ENCODE data around the gene TMEM238L.

Gene TMEM238L

GRCh38 chr17:10803350-10803749 is 549 bp downstream of the TMEM238L start:
- H3K4me3 ChIP-seq (ENCODE audit: low read length) = no peak overlapping the region
- no peaks in the 10 kb centered on the region for H3K9me3 ChIP-seq (ENCODE audit: insufficient read depth, low read depth, low read length)
- no peak overlapping the region for H3K27ac ChIP-seq (ENCODE audit: low read length)

GRCh38 chr17:10802496-10803284 is 1.2 kb downstream of the TMEM238L start:
- Histone ChIP-seq H3K27ac (ENCODE audit: low read length) (no peak overlapping the region), H3K4me3 (ENCODE audit: low read length) (no peak overlapping the region), H3K9me3 (ENCODE audit: insufficient read depth, low read depth, low read length) (no peaks in the 10 kb centered on the region), H3K9ac (ENCODE audit: low read depth, low read length) (no peak overlapping the region), H3K27me3 (ENCODE audit: insufficient read depth, low read length) (no peaks in the 10 kb centered on the region), H3K4me1 (ENCODE audit: insufficient read depth, low read length) (no peaks in the 10 kb centered on the region), H3K36me3 (ENCODE audit: insufficient read depth, low read depth, low read length) (no peaks in the 10 kb centered on the region)

More at GRCh38 chr17:10803350-10803749, 549 bp downstream of the TMEM238L start:
- Histone ChIP-seq H3K4me1 (ENCODE audit: insufficient read depth, low read length) (no peaks in the 10 kb centered on the region), H3K9ac (ENCODE audit: low read depth, low read length) (no peak overlapping the region), H3K36me3 (ENCODE audit: insufficient read depth, low read depth, low read length) (no peaks in the 10 kb centered on the region), H3K27me3 (ENCODE audit: insufficient read depth, low read length) (no peaks in the 10 kb centered on the region)

DNA sequence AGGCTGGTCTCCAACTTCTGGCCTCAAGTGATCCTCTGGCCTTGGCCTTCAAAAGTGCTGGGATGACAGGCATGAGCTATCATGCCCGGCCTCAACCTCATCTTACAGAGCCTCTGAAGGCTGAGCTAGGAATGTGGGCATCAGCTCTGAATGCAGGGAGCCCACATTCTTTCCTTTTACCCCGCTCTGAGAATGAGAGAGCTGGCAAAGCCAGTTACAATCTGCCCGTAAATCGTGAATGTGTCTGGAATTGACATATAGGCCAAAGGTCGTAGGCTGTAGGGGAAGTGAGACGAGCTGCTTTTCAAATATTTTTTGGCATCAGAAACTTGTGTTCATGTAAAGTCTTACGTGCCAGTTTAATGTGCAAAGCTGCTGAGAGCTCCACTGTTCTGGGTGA is 4.5 kb downstream of the TMEM238L start:
- Histone ChIP-seq H3K27ac (ENCODE audit: low read length) (no peak overlapping the region), H3K4me3 (ENCODE audit: low read length) (no peak overlapping the region), H3K27me3 (ENCODE audit: insufficient read depth, low read length) (no peaks in the 10 kb centered on the region), H3K9me3 (ENCODE audit: insufficient read depth, low read depth, low read length) (no peaks in the 10 kb centered on the region), H3K9ac (ENCODE audit: low read depth, low read length) (no peak overlapping the region), H3K4me1 (ENCODE audit: insufficient read depth, low read length) (0 out of 2 replicates have a peak, but pooled peaks cover 4% of the 10 kb centered on the region), H3K36me3 (ENCODE audit: insufficient read depth, low read depth, low read length) (no peaks in the 10 kb centered on the region)

GRCh38 chr17:10798910-10799309 is 5.0 kb downstream of the TMEM238L start:
- Histone ChIP-seq H3K27ac (ENCODE audit: low read length) (no peak overlapping the region), H3K27me3 (ENCODE audit: insufficient read depth, low read length) (no peaks in the 10 kb centered on the region), H3K9me3 (ENCODE audit: insufficient read depth, low read depth, low read length) (no peaks in the 10 kb centered on the region)

DNA sequence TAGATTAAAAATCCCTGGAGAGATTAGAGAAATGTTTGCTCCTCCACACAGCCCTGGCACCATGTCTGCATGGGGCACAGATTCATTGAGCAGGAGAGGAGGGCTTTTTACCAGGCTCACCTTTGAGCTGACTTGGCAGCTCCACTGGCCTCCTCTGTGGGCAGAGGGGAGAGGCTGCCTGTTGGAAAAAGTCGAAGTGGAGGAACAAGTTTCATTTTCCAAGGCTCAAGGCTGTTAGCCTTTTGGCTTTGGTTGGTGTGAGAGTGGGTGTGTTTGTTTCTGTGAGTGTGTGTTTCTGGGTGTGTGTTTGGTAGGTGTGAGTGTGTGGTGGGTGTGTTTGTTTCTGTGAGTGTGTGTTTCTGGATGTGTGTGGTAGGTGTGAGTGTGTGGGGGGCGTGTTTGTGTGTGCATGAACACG is 5.6 kb downstream of the TMEM238L start:
- H3K27me3 ChIP-seq (ENCODE audit: insufficient read depth, low read length) = no peaks in the 10 kb centered on the region
- H3K36me3 ChIP-seq (ENCODE audit: insufficient read depth, low read depth, low read length) = no peaks in the 10 kb centered on the region
- no peak overlapping the region for H3K4me3 ChIP-seq (ENCODE audit: low read length)
- H3K9ac ChIP-seq (ENCODE audit: low read depth, low read length) = no peak overlapping the region
- H3K9me3 ChIP-seq (ENCODE audit: insufficient read depth, low read depth, low read length) = no peaks in the 10 kb centered on the region
- H3K27ac ChIP-seq (ENCODE audit: low read length) = no peak overlapping the region
- H3K4me1 ChIP-seq (ENCODE audit: insufficient read depth, low read length) = 0 out of 2 replicates have a peak, but pooled peaks cover 4% of the 10 kb centered on the region

More at GRCh38 chr17:10798910-10799309, 5.0 kb downstream of the TMEM238L start:
- H3K4me1 ChIP-seq (ENCODE audit: insufficient read depth, low read length) = 0 out of 2 replicates have a peak, but pooled peaks cover 4% of the 10 kb centered on the region
- H3K4me3 ChIP-seq (ENCODE audit: low read length) = no peak overlapping the region
- H3K9ac ChIP-seq (ENCODE audit: low read depth, low read length) = no peak overlapping the region
- H3K36me3 ChIP-seq (ENCODE audit: insufficient read depth, low read depth, low read length) = no peaks in the 10 kb centered on the region

- H3K27ac ChIP-seq (ENCODE audit: low read length) = no peak overlapping the region
- H3K36me3 ChIP-seq (ENCODE audit: insufficient read depth, low read depth, low read length) = no peaks in the 10 kb centered on the region
- H3K9ac ChIP-seq (ENCODE audit: low read depth, low read length) = no peak overlapping the region
- H3K4me3 ChIP-seq (ENCODE audit: low read length) = no peak overlapping the region
- H3K4me1 ChIP-seq (ENCODE audit: insufficient read depth, low read length) = 0 out of 2 replicates have a peak, but pooled peaks cover 4% of the 10 kb centered on the region
- H3K27me3 ChIP-seq (ENCODE audit: insufficient read depth, low read length) = no peaks in the 10 kb centered on the region
- H3K9me3 ChIP-seq (ENCODE audit: insufficient read depth, low read depth, low read length) = no peaks in the 10 kb centered on the region
These were observed 6.2 kb downstream of the TMEM238L start for GRCh38 chr17:10797476-10798328.

- Histone ChIP-seq H3K27ac (ENCODE audit: low read length) (no peak overlapping the region), H3K4me1 (ENCODE audit: insufficient read depth, low read length) (0 out of 2 replicates have a peak, but pooled peaks cover 4% of the 10 kb centered on the region), H3K9ac (ENCODE audit: low read depth, low read length) (no peak overlapping the region), H3K9me3 (ENCODE audit: insufficient read depth, low read depth, low read length) (no peaks in the 10 kb centered on the region), H3K36me3 (ENCODE audit: insufficient read depth, low read depth, low read length) (no peaks in the 10 kb centered on the region), H3K27me3 (ENCODE audit: insufficient read depth, low read length) (no peaks in the 10 kb centered on the region), H3K4me3 (ENCODE audit: low read length) (no peak overlapping the region)
These were observed 10.1 kb downstream of the TMEM238L start for GRCh38 chr17:10793816-10794215.

DNA sequence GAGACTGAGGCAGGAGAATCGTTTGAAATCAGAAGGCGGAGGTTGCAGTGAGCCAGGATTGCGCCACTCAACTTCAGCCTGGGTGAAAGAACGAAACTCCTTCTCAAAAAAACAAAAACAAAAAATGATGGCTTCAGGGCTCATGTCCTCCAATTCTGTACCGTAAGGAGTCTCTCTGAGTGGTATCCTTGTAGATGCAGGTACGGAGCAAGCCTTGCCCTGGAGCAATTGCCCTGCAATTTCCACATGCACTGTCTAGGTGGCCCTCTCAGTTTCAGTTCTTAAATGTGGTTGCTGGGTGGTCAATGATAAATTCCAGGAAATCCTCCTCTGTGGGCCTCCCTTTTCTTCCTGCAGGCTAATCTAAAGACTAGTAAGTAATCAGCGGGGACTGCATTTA is 10.6 kb downstream of the TMEM238L start:
- no peak overlapping the region for H3K4me3 ChIP-seq (ENCODE audit: low read length)
- H3K36me3 ChIP-seq (ENCODE audit: insufficient read depth, low read depth, low read length) = no peaks in the 10 kb centered on the region
- H3K27me3 ChIP-seq (ENCODE audit: insufficient read depth, low read length) = no peaks in the 10 kb centered on the region
- no peak overlapping the region for H3K9ac ChIP-seq (ENCODE audit: low read depth, low read length)
- H3K4me1 ChIP-seq (ENCODE audit: insufficient read depth, low read length) = 0 out of 2 replicates have a peak, but pooled peaks cover 4% of the 10 kb centered on the region
- H3K27ac ChIP-seq (ENCODE audit: low read length) = no peak overlapping the region
- no peaks in the 10 kb centered on the region for H3K9me3 ChIP-seq (ENCODE audit: insufficient read depth, low read depth, low read length)

GRCh38 chr17:10792151-10792550 is 11.7 kb downstream of the TMEM238L start:
- no peak overlapping the region for H3K4me3 ChIP-seq (ENCODE audit: low read length)
- H3K36me3 ChIP-seq (ENCODE audit: insufficient read depth, low read depth, low read length) = no peaks in the 10 kb centered on the region
- H3K27me3 ChIP-seq (ENCODE audit: insufficient read depth, low read length) = no peaks in the 10 kb centered on the region
- H3K27ac ChIP-seq (ENCODE audit: low read length) = no peak overlapping the region
- H3K4me1 ChIP-seq (ENCODE audit: insufficient read depth, low read length) = no peaks in the 10 kb centered on the region
- no peaks in the 10 kb centered on the region for H3K9me3 ChIP-seq (ENCODE audit: insufficient read depth, low read depth, low read length)
- no peak overlapping the region for H3K9ac ChIP-seq (ENCODE audit: low read depth, low read length)

- no peaks in the 10 kb centered on the region for H3K36me3 ChIP-seq (ENCODE audit: insufficient read depth, low read depth, low read length)
- no peaks in the 10 kb centered on the region for H3K27me3 ChIP-seq (ENCODE audit: insufficient read depth, low read length)
- no peak overlapping the region for H3K9ac ChIP-seq (ENCODE audit: low read depth, low read length)
- H3K9me3 ChIP-seq (ENCODE audit: insufficient read depth, low read depth, low read length) = no peaks in the 10 kb centered on the region
- no peak overlapping the region for H3K4me3 ChIP-seq (ENCODE audit: low read length)
- H3K27ac ChIP-seq (ENCODE audit: low read length) = no peak overlapping the region
- no peaks in the 10 kb centered on the region for H3K4me1 ChIP-seq (ENCODE audit: insufficient read depth, low read length)
These were observed 13.2 kb downstream of the TMEM238L start for GRCh38 chr17:10790491-10791401.

DNA sequence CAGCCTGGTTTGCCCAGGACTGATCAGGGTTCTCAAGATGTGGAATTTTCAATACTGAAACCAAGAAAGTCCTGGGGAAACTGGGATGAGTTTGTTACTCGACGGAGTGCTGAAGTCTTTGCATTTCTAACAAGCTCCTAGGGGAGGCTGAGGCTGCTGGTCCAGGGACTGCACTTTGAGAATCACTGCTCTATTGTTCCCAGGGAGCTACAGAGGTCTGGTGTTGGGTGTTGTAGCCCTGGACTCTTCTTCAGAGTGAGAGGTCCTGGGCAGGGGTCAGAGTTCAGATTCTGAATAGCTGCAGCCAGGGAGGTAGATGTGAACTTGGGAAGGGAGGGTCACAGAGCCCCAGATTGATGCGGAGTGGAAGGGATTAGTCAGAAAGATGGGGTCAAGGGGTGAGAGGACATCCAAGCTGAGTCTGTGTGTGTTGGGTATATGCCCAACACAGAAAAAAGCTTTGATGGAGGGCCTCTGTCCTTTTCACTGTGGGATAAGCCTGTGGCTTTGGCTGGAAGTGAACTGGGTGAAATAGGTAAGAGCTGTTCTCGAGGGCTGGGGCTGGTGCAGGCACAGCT is 14.1 kb downstream of the TMEM238L start:
- H3K4me3 ChIP-seq (ENCODE audit: low read length) = no peak overlapping the region
- no peaks in the 10 kb centered on the region for H3K9me3 ChIP-seq (ENCODE audit: insufficient read depth, low read depth, low read length)
- no peak overlapping the region for H3K27ac ChIP-seq (ENCODE audit: low read length)
- no peaks in the 10 kb centered on the region for H3K36me3 ChIP-seq (ENCODE audit: insufficient read depth, low read depth, low read length)
- peaks cover 6% of the 10 kb centered on the region; the same call in 1 of the 2 replicates for H3K4me1 ChIP-seq (ENCODE audit: insufficient read depth, low read length)
- no peaks in the 10 kb centered on the region for H3K27me3 ChIP-seq (ENCODE audit: insufficient read depth, low read length)
- H3K9ac ChIP-seq (ENCODE audit: low read depth, low read length) = no peak overlapping the region

Data from iPS-20b (cell line).